ENCODE results near the gene ACTG1. TPM values are rescaled to one million over a fixed set of nuclear protein-coding genes. Genes with fewer than 3 reads are reported as not detected.

ACTG1 gene
- total RNA-seq, 1 experiment from 2014 or later, result 4,160 TPM

DNA sequence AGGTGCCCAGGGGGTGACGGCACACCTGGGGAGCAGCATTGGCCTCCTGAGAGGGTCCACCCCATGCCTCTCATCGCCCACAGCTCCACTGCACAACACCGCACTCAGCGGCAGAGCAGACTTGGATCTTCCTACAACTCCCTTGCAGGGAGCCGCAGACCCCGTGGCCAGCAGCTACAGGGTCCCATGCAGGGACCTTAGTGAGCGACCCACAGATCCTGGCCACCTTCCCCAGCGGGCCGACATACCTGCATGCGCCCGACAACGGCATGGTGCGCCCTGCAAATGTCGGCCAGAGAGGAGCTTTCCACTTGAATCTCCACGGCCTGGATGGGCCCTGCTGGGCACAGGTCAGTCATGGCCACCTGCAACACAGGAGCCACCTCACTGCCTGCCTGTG lies 31.2 kb upstream of the ACTG1 start:
- no peaks in the 10 kb centered on the region for H3K4me1 Mint-ChIP-seq
- Histone ChIP-seq H2AFZ (ENCODE audit: low read length) (no peak overlapping the region), H2BK12ac (ENCODE audit: insufficient read length, low read depth, low read length) (no peak overlapping the region), H4K91ac (ENCODE audit: insufficient read length, low read depth, low read length) (no peak overlapping the region), H3K23ac (ENCODE audit: insufficient read length, low read depth, low read length) (no peak overlapping the region), H3K9me3 (ENCODE audit: control insufficient read depth, low read depth, low read length) (no peaks in the 10 kb centered on the region), H3K4ac (ENCODE audit: low read depth, low read length) (no peak overlapping the region), H4K20me1 (ENCODE audit: control insufficient read depth, insufficient read depth, insufficient read length) (peaks cover 2% of the 10 kb centered on the region), H3K18ac (ENCODE audit: insufficient read length, low read depth, low read length) (no peak overlapping the region), H3K9ac (ENCODE audit: extremely low read depth, insufficient read length, low read length) (no peak overlapping the region), H2BK20ac (ENCODE audit: low read depth, low read length, poor library complexity, severe bottlenecking) (no peak overlapping the region), H3K79me2 (ENCODE audit: insufficient read depth, low read length) (no peaks in the 10 kb centered on the region), H3K14ac (ENCODE audit: insufficient read depth, low read length) (no peak overlapping the region), H3K23me2 (ENCODE audit: insufficient read length, low read depth, low read length, poor library complexity, severe bottlenecking) (no peaks in the 10 kb centered on the region), H3K56ac (ENCODE audit: insufficient read length, low read depth, low read length) (no peak overlapping the region), H3T11ph (ENCODE audit: low read length) (no peak overlapping the region), H3K4me1 (ENCODE audit: insufficient read depth, low read length) (no peaks in the 10 kb centered on the region), H3K79me1 (ENCODE audit: insufficient read depth, low read depth, low read length, poor library complexity, severe bottlenecking) (no peaks in the 10 kb centered on the region), H4K8ac (replicated peaks; ENCODE audit: insufficient read length, low read depth, low read length) (no peak overlapping the region), H2AK5ac (ENCODE audit: insufficient read length, low read length) (no peak overlapping the region), H2BK15ac (ENCODE audit: low read depth, low read length) (no peak overlapping the region), H3K4me2 (ENCODE audit: insufficient read depth, insufficient read length, low read length) (no peak overlapping the region), H3K27me3 (ENCODE audit: insufficient read depth, low read length) (no peaks in the 10 kb centered on the region), H4K5ac (ENCODE audit: insufficient read length, low read depth, low read length) (no peak overlapping the region), H2BK5ac (ENCODE audit: insufficient read length, low read length) (no peak overlapping the region), H3K27ac (ENCODE audit: insufficient read length, low read depth, low read length) (no peak overlapping the region), H2BK120ac (ENCODE audit: low read depth, low read length, poor library complexity, severe bottlenecking) (no peak overlapping the region)
- no peak for TF ChIP-seq CTCF (conservative IDR thresholded peaks at IDR 0.05)
- H3K9me3 Mint-ChIP-seq, result no peaks in the 10 kb centered on the region
- peaks cover 11 to 46% (median 28%) of the 10 kb centered on the region in 3 experiments for H3K36me3 Mint-ChIP-seq (ENCODE audit: insufficient read depth in 1 of 3, low read depth in 3 of 3)
- no peak for DNase-seq
- no CpG with 5 or more reads among the region's 15 CpGs for WGBS (ENCODE audit: extremely low coverage, insufficient read length, low lambda C conversion rate)
- no peak overlapping the region for H3K27ac Mint-ChIP-seq
- no peak overlapping the region for H3K4me3 Mint-ChIP-seq
- no peaks in the 10 kb centered on the region for H3K27me3 Mint-ChIP-seq (ENCODE audit: low read depth)

Measured in H9 (cell line).